Measurements from ENCODE around the gene FTSJ1.
"Not testable (repeated sequence)": the region's sequence is repeated elsewhere in the genome, so short reads cannot be mapped to it uniquely, and the experiment has no call there.

FTSJ1 gene

GRCh38 chrX:48514868-48515460, 39.0 kb downstream of the FTSJ1 start:
- ATAC-seq (ENCODE audit: insufficient read depth, low read depth) (no peak), DNase-seq (no peak)
- Histone ChIP-seq H3K4me3 (ENCODE audit: low read depth in 1 of 2, low read length in 2 of 2) (no peak overlapping the region), H2AFZ (ENCODE audit: low read depth, low read length) (no peak overlapping the region), H3K27ac (ENCODE audit: low read length) (no peak overlapping the region), H3K9ac (ENCODE audit: low read depth, low read length) (no peak overlapping the region), H3K36me3 (ENCODE audit: insufficient read depth, low read length) (no peaks in the 10 kb centered on the region), H3K4me1 (ENCODE audit: insufficient read depth, low read length) (peaks cover 3% of the 10 kb centered on the region), H3K4me2 (ENCODE audit: insufficient read depth, low read length) (no peak overlapping the region), H3K27me3 (ENCODE audit: insufficient read depth, low read length, poor library complexity) (no peaks in the 10 kb centered on the region), H3K79me2 (ENCODE audit: insufficient read depth, low read length) (no peaks in the 10 kb centered on the region), H4K20me1 (ENCODE audit: insufficient read depth, low read length) (no peaks in the 10 kb centered on the region), H3K9me3 (ENCODE audit: insufficient read depth, low read length, severe bottlenecking) (no peaks in the 10 kb centered on the region)
- TF ChIP-seq CTCF (IDR thresholded peaks at IDR 0.05; ENCODE audit: borderline replicate concordance, extremely low read depth, low read length, poor library complexity, severe bottlenecking) (no peak), EZH2 (IDR thresholded peaks at IDR 0.05; ENCODE audit: borderline replicate concordance, low read depth, low read length, severe bottlenecking) (no peak)

DNA sequence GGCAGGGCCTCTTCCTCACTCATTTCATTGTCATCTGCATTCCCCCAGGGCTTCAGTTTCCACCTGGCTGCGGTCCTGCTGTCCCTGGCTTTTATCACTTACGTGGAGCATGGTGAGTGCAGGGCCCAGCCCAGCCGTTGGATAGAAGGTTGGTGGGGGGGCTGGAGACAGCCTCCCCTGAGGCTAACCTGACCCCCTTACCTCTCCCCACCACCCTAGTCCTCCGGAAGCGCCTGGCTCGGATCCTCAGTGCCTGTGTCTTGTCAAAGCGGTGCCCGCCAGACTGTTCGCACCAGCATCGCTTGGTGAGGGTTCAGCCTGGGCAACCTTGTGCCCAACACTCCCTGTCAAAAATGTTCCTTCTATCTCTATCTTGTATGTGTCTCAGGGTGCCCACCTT, 39.8 kb downstream of the FTSJ1 start:
- Histone ChIP-seq H3K79me2 (ENCODE audit: insufficient read depth, low read length) (no peaks in the 10 kb centered on the region), H3K9ac (ENCODE audit: low read depth, low read length) (no peak overlapping the region), H4K20me1 (ENCODE audit: insufficient read depth, low read length) (no peaks in the 10 kb centered on the region), H3K4me1 (ENCODE audit: insufficient read depth, low read length) (peaks cover 7% of the 10 kb centered on the region), H3K36me3 (ENCODE audit: insufficient read depth, low read length) (no peaks in the 10 kb centered on the region), H3K27ac (ENCODE audit: low read length) (no peak overlapping the region), H2AFZ (ENCODE audit: low read depth, low read length) (no peak overlapping the region), H3K27me3 (ENCODE audit: insufficient read depth, low read length, poor library complexity) (no peaks in the 10 kb centered on the region), H3K4me2 (ENCODE audit: insufficient read depth, low read length) (no peak overlapping the region), H3K9me3 (ENCODE audit: insufficient read depth, low read length, severe bottlenecking) (no peaks in the 10 kb centered on the region), H3K4me3 (ENCODE audit: low read depth in 1 of 2, low read length in 2 of 2) (no peak overlapping the region)
- DNase-seq = no peak
- no peak for TF ChIP-seq EZH2 (IDR thresholded peaks at IDR 0.05; ENCODE audit: borderline replicate concordance, low read depth, low read length, severe bottlenecking)
- no peak for TF ChIP-seq CTCF (IDR thresholded peaks at IDR 0.05; ENCODE audit: borderline replicate concordance, extremely low read depth, low read length, poor library complexity, severe bottlenecking)
- no peak for ATAC-seq (ENCODE audit: insufficient read depth, low read depth)

DNA sequence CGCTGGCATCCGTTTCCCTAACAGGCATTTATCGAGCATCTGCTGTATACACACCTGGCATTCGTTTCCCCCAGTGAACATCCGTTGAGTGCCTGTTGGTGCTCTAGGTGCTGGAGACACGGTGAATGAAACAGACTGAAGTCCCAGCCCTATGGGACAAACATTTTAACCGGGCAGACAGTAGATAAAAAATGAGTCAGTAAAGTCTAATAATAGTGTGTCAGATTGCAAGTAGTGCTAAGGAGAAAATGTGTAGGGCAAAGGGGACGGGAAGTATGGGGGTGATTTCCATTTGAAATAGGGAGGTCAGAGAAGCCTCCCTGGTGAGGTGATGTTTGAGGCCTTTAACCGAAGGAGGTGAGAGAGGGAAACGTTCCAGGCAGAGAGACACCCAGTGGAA, 40.3 kb downstream of the FTSJ1 start:
- Histone ChIP-seq H3K4me2 (ENCODE audit: insufficient read depth, low read length) (no peak overlapping the region), H3K4me1 (ENCODE audit: insufficient read depth, low read length) (peaks cover 12% of the 10 kb centered on the region), H3K4me3 (ENCODE audit: low read depth in 1 of 2, low read length in 2 of 2) (no peak overlapping the region), H3K9me3 (ENCODE audit: insufficient read depth, low read length, severe bottlenecking) (no peaks in the 10 kb centered on the region), H3K27me3 (ENCODE audit: insufficient read depth, low read length, poor library complexity) (no peaks in the 10 kb centered on the region), H3K9ac (ENCODE audit: low read depth, low read length) (no peak overlapping the region), H3K27ac (ENCODE audit: low read length) (no peak overlapping the region), H2AFZ (ENCODE audit: low read depth, low read length) (no peak overlapping the region), H3K36me3 (ENCODE audit: insufficient read depth, low read length) (no peaks in the 10 kb centered on the region), H3K79me2 (ENCODE audit: insufficient read depth, low read length) (no peaks in the 10 kb centered on the region), H4K20me1 (ENCODE audit: insufficient read depth, low read length) (no peaks in the 10 kb centered on the region)
- DNase-seq = no peak
- ATAC-seq (ENCODE audit: insufficient read depth, low read depth) = no peak
- no peak for TF ChIP-seq CTCF (IDR thresholded peaks at IDR 0.05; ENCODE audit: borderline replicate concordance, extremely low read depth, low read length, poor library complexity, severe bottlenecking)
- TF ChIP-seq EZH2 (IDR thresholded peaks at IDR 0.05; ENCODE audit: borderline replicate concordance, low read depth, low read length, severe bottlenecking) = no peak

DNA sequence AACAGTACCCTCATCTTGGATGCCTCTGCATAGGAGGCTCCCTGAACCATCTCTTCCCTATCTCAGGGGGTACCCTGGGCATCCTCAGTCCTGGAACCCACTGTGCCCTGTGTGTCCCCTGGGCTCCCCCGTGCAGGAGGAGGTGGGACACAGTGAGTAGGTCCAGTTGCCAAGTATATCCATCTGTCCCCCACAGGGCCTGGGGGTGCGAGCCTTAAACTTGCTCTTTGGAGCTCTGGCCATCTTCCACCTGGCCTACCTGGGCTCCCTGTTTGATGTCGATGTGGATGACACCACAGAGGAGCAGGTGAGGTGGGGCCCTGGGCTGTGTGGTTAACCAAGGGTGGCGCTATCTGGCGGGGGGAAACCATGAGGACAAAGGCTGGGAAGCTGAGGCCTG, 41.0 kb downstream of the FTSJ1 start:
- H3K27ac ChIP-seq (ENCODE audit: low read length) = no peak overlapping the region
- no peak for DNase-seq
- H3K36me3 ChIP-seq (ENCODE audit: insufficient read depth, low read length) = no peaks in the 10 kb centered on the region
- no peak overlapping the region for H3K4me3 ChIP-seq (ENCODE audit: low read depth in 1 of 2, low read length in 2 of 2)
- H3K4me1 ChIP-seq (ENCODE audit: insufficient read depth, low read length) = peaks cover 12% of the 10 kb centered on the region
- TF ChIP-seq CTCF (IDR thresholded peaks at IDR 0.05; ENCODE audit: borderline replicate concordance, extremely low read depth, low read length, poor library complexity, severe bottlenecking) (no peak), EZH2 (IDR thresholded peaks at IDR 0.05; ENCODE audit: borderline replicate concordance, low read depth, low read length, severe bottlenecking) (no peak)
- H3K79me2 ChIP-seq (ENCODE audit: insufficient read depth, low read length) = peaks cover 3% of the 10 kb centered on the region
- no peak for ATAC-seq (ENCODE audit: insufficient read depth, low read depth)
- H2AFZ ChIP-seq (ENCODE audit: low read depth, low read length) = no peak overlapping the region
- no peak overlapping the region for H3K9ac ChIP-seq (ENCODE audit: low read depth, low read length)
- H3K27me3 ChIP-seq (ENCODE audit: insufficient read depth, low read length, poor library complexity) = no peaks in the 10 kb centered on the region
- no peaks in the 10 kb centered on the region for H3K9me3 ChIP-seq (ENCODE audit: insufficient read depth, low read length, severe bottlenecking)
- no peaks in the 10 kb centered on the region for H4K20me1 ChIP-seq (ENCODE audit: insufficient read depth, low read length)
- no peak overlapping the region for H3K4me2 ChIP-seq (ENCODE audit: insufficient read depth, low read length)

- not testable (repeated sequence) for H2AFZ ChIP-seq (ENCODE audit: low read depth, low read length); DNase-seq; H3K27me3 ChIP-seq (ENCODE audit: insufficient read depth, low read length, poor library complexity); H3K36me3 ChIP-seq (ENCODE audit: insufficient read depth, low read length); H3K9ac ChIP-seq (ENCODE audit: low read depth, low read length); ATAC-seq (ENCODE audit: insufficient read depth, low read depth); H4K20me1 ChIP-seq (ENCODE audit: insufficient read depth, low read length); H3K27ac ChIP-seq (ENCODE audit: low read length); H3K4me2 ChIP-seq (ENCODE audit: insufficient read depth, low read length); H3K4me3 ChIP-seq (ENCODE audit: low read depth in 1 of 2, low read length in 2 of 2); H3K9me3 ChIP-seq (ENCODE audit: insufficient read depth, low read length, severe bottlenecking)
- H3K79me2 ChIP-seq (ENCODE audit: insufficient read depth, low read length) = peaks cover 22% of the 10 kb centered on the region
- peaks cover 29% of the 10 kb centered on the region for H3K4me1 ChIP-seq (ENCODE audit: insufficient read depth, low read length)
Measured at GRCh38 chrX:48519481-48519880, 43.5 kb downstream of the FTSJ1 start.

Measured in DND-41 (cell line).